KMS-11 (cell line): ENCODE data around the gene TEX264.

Experiments
- H2AFZ ChIP-seq: fragments of 200-600 bp; sonication (generic); 2 replicates; pipeline ENCODE4 v1.6.1; 2016; ENCODE audit warnings: antibody characterized with exemption, mixed run types, low read depth
- H3K27ac ChIP-seq: fragments of 200-600 bp; sonication (generic); 2 replicates; pipeline ENCODE4 v1.6.1; 2016; ENCODE audit warnings: mild to moderate bottlenecking, mixed run types
- H3K27me3 ChIP-seq: fragments of 200-600 bp; sonication (generic); 2 replicates; pipeline ENCODE4 v1.6.1; 2017; ENCODE audit warnings: mild to moderate bottlenecking, low read depth, mixed run types, moderate library complexity; ENCODE audit not compliant: insufficient read depth
- H3K36me3 ChIP-seq: fragments of 200-600 bp; sonication (generic); 2 replicates; pipeline ENCODE4 v1.6.1; 2017; ENCODE audit warnings: mild to moderate bottlenecking, mixed run types; ENCODE audit not compliant: insufficient read depth
- H3K4me1 ChIP-seq: fragments of 200-600 bp; sonication (generic); 2 replicates; pipeline ENCODE4 v1.6.1; 2016; ENCODE audit warnings: mild to moderate bottlenecking, low read depth, mixed run types; ENCODE audit not compliant: poor library complexity, severe bottlenecking
- H3K4me2 ChIP-seq: fragments of 200-600 bp; sonication (generic); 2 replicates; pipeline ENCODE4 v1.7.0; 2016; ENCODE audit warnings: mild to moderate bottlenecking, mixed run types
- H3K4me3 ChIP-seq: fragments of 200-600 bp; sonication (generic); IDR thresholded peaks from 2 replicates; pipeline ENCODE4 v1.6.1; 2017; ENCODE audit warnings: low read depth, low read length, mixed read lengths; ENCODE audit not compliant: insufficient read depth
- H3K79me2 ChIP-seq: fragments of 200-600 bp; sonication (generic); 2 replicates; pipeline ENCODE4 v1.6.1; 2016; ENCODE audit warnings: low read depth, mixed run types; ENCODE audit not compliant: insufficient read depth
- H3K9ac ChIP-seq: fragments of 200-600 bp; sonication (generic); 2 replicates; pipeline ENCODE4 v1.6.1; 2016; ENCODE audit warnings: mild to moderate bottlenecking, mixed run types
- H4K20me1 ChIP-seq: fragments of 200-600 bp; sonication (generic); 2 replicates; pipeline ENCODE4 v1.6.1; 2016; ENCODE audit warnings: mild to moderate bottlenecking, mixed run types; ENCODE audit not compliant: insufficient read depth
- TF ChIP-seq, protein P1 (sequence below): fragments of 200-600 bp; sonication (generic); conservative IDR thresholded peaks from 2 replicates; pipeline ENCODE4 v1.6.1; 2017; ENCODE audit warnings: low read depth, mild to moderate bottlenecking, antibody characterized with exemption, low read length, moderate library complexity, mixed read lengths

TEX264 gene

DNA sequence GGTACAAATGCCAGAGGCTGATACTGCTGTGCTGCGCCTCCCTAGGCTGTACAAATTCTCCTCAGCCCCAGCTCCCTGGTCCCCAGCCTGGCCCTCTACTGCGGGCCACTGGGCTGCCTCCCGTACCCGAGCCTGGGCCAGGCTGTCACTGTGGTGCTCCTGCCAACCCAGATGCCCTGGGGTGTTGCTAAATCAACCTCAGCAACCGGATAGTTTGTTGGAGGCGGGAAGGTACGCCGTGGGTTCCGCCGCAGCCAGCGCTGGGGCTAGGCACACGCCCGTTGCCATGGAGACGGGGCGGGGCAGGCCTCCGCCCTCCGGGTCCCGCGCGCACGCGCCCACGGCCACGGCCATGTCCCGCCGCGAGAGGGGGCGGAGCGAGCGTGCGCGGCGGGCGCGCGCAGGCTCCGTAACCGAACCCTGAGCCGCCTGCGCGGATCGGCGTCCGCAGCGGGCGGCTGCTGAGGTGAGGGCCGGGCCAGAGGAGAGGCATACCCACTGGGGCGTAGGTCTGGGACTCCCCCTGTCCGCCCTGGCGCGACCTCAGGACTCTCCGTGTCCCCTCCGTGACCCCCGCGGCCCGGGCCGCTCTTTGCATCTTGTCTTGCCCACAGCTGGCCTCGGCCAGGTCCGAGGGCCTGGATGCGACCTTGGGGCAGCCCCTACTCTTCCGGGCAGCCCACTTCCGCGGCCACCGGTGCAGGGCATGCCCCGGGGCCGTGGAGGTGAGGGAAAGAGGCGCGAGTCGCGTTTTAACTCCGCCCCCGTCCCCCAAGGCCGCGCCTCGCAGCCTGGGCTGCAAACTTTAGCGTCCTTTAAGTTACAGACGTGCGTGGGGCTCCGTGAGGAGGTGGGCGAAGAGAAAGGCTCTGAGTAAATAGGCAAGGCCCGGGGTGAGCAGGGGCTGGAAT lies at the start of gene TEX264:
Gene TEX264, plus strand, starts transcription at position 430 of the 911 bp plus-strand sequence. CDS start 3,053 bp downstream, outside the sequence.
- H3K4me2 ChIP-seq: peak within 1 kb of the TSS; percentile 87
- no peaks in the 10 kb centered on the region for H3K27me3 ChIP-seq
- peak within 1 kb of the TSS; percentile 65 for H3K27ac ChIP-seq
- H2AFZ ChIP-seq: peak within 1 kb of the TSS; percentile 78
- TF ChIP-seq, protein P1, sequence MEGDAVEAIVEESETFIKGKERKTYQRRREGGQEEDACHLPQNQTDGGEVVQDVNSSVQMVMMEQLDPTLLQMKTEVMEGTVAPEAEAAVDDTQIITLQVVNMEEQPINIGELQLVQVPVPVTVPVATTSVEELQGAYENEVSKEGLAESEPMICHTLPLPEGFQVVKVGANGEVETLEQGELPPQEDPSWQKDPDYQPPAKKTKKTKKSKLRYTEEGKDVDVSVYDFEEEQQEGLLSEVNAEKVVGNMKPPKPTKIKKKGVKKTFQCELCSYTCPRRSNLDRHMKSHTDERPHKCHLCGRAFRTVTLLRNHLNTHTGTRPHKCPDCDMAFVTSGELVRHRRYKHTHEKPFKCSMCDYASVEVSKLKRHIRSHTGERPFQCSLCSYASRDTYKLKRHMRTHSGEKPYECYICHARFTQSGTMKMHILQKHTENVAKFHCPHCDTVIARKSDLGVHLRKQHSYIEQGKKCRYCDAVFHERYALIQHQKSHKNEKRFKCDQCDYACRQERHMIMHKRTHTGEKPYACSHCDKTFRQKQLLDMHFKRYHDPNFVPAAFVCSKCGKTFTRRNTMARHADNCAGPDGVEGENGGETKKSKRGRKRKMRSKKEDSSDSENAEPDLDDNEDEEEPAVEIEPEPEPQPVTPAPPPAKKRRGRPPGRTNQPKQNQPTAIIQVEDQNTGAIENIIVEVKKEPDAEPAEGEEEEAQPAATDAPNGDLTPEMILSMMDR: no peak
- no peaks in the 10 kb centered on the region for H3K79me2 ChIP-seq
- no peaks in the 10 kb centered on the region for H4K20me1 ChIP-seq
- H3K4me1 ChIP-seq: peaks cover 32% of the 10 kb centered on the region
- H3K9ac ChIP-seq: peak within 1 kb of the TSS; percentile 73
- H3K36me3 ChIP-seq: no peaks in the 10 kb centered on the region
- H3K4me3 ChIP-seq: no peak within 1 kb of the TSS

- Histone ChIP-seq H3K4me2 (no peak overlapping the region), H3K9ac (no peak overlapping the region), H3K27me3 (no peaks in the 10 kb centered on the region), H3K36me3 (no peaks in the 10 kb centered on the region), H3K4me1 (peaks cover 36% of the 10 kb centered on the region), H4K20me1 (no peaks in the 10 kb centered on the region), H3K27ac (no peak overlapping the region), H3K4me3 (no peak overlapping the region), H3K79me2 (no peaks in the 10 kb centered on the region; the same call in 1 of the 2 replicates), H2AFZ (no peak overlapping the region)
- TF ChIP-seq, protein P1: no peak
Observed at GRCh38 chr3:51622413-51622812, 48.6 kb upstream of the TEX264 start.

DNA sequence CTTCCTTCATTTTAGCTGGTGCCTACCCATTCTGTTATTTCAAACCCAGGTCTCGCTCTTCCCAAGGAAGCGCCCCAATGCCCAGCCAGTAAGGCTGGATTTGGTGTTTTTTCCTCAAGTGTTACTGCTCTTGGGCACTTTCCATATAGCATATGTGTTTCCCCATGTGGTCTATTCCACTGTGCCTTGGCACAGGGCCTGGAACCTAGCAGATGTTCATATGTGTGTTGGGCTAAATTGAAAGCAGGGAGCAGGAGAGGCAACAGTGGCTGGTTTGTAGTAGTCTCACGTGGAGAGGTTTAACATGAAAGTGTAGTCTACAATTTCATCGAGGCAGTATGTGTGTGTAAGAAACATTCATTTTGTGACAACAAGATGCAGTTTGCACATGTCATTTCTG lies 48.2 kb upstream of the TEX264 start:
- Histone ChIP-seq H3K36me3 (no peaks in the 10 kb centered on the region), H3K79me2 (no peaks in the 10 kb centered on the region; the same call in 1 of the 2 replicates), H2AFZ (no peak overlapping the region), H3K4me2 (no peak overlapping the region), H3K9ac (no peak overlapping the region), H3K4me1 (peaks cover 36% of the 10 kb centered on the region), H3K27me3 (no peaks in the 10 kb centered on the region), H3K27ac (no peak overlapping the region), H4K20me1 (no peaks in the 10 kb centered on the region), H3K4me3 (no peak overlapping the region)
- TF ChIP-seq, protein P1: no peak

DNA sequence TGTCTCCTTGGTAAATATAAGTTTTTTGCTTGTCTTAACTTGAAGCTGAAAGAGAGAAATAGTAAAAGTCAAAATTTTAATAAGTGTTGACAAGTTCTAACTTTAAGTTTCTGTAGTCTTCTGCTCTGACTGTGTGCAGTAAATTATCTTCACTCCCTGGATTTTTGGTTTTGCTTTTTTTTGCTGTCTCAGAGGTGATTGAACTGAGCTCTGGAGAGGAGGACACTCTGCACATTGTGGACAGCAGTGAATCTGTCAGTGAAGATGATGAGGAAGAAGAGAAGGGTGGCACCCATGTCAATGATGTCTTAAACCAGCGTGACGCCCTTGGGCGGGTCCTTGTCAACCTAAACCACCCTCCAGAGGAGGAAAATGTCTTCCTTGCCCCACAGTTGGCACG lies 40.5 kb upstream of the TEX264 start:
- TF ChIP-seq, protein P1: no peak
- Histone ChIP-seq H3K4me2 (no peak overlapping the region), H3K4me3 (no peak overlapping the region), H3K4me1 (no peaks in the 10 kb centered on the region), H4K20me1 (no peaks in the 10 kb centered on the region), H3K27me3 (no peaks in the 10 kb centered on the region), H3K36me3 (no peaks in the 10 kb centered on the region), H3K9ac (no peak overlapping the region), H3K79me2 (no peaks in the 10 kb centered on the region), H2AFZ (no peak overlapping the region), H3K27ac (no peak overlapping the region)
